Right atrium auricular region (tissue), 2 donors: ENCODE measurements around the gene C10orf120. TPM values are rescaled to one million over a fixed set of nuclear protein-coding genes. Genes with fewer than 3 reads are reported as not detected.

Experiments used
- DNase-seq: peaks from one replicate; pipeline ENCODE4 v3.0.0-alpha.2; 2019; ENCODE audit warnings: low spot score
- H3K27ac ChIP-seq, 2 donors: fragments of 200-600 bp; sonication (generic); 1 replicate in 1 of 2; 2 replicates in 1 of 2; pipeline ENCODE4 v1.5.1; 2016 to 2019
- H3K27me3 ChIP-seq, 2 donors: fragments of 200-600 bp; sonication (generic); one replicate each; pipeline versions ENCODE4 v1.5.1 to v1.6.0; 2017 to 2019
- H3K36me3 ChIP-seq: fragments of 200-600 bp; sonication (generic); one replicate; pipeline ENCODE4 v1.5.1; 2016
- H3K4me1 ChIP-seq, 2 donors: fragments of 200-600 bp; sonication (generic); one replicate each; pipeline versions ENCODE4 v1.5.1 to v1.6.0; 2017 to 2019
- H3K4me3 ChIP-seq, 2 donors: fragments of 200-600 bp; sonication (generic); 1 replicate in 1 of 2; 2 replicates in 1 of 2; pipeline ENCODE4 v1.5.1; 2017 to 2019; ENCODE audit warnings: mild to moderate bottlenecking in 1 of 2, moderate library complexity in 1 of 2
- H3K9me3 ChIP-seq, 2 donors: fragments of 200-600 bp; sonication (generic); one replicate each; pipeline ENCODE4 v1.5.1; 2019
- CTCF ChIP-seq, 2 donors: fragments of 200-600 bp; sonication (generic); IDR thresholded peaks; one replicate each; pipeline ENCODE4 v1.5.1; 2019; ENCODE audit warnings: antibody characterized with exemption in 2 of 2
- total RNA-seq, 2 donors: library from RNA; depleted of rRNA; stranded (reverse); fragments of >200 nt; gene quantifications; one replicate each; pipeline ENCODE4 v1.1.0, GENCODE V29; 2016

The C10orf120 gene
- total RNA-seq, 2 donors from 2014 or later = not detected

GRCh38 chr10:122725006-122725405, 25.4 kb upstream of the C10orf120 start:
- H3K27me3 ChIP-seq = no peaks in the 10 kb centered on the region
- H3K36me3 ChIP-seq = no peaks in the 10 kb centered on the region
- H3K27ac ChIP-seq = no peak overlapping the region
- no peaks in the 10 kb centered on the region for H3K4me1 ChIP-seq
- H3K4me3 ChIP-seq = no peak overlapping the region
- DNase-seq = no peak
- H3K9me3 ChIP-seq = no peaks in the 10 kb centered on the region
- no peak for TF ChIP-seq CTCF (IDR thresholded peaks at IDR 0.05)

- no peak for TF ChIP-seq CTCF (IDR thresholded peaks at IDR 0.05)
- H3K9me3 ChIP-seq = no peaks in the 10 kb centered on the region
- no peaks in the 10 kb centered on the region for H3K36me3 ChIP-seq
- no peak overlapping the region for H3K4me3 ChIP-seq
- no peak for DNase-seq
- H3K27ac ChIP-seq = no peak overlapping the region
- H3K27me3 ChIP-seq = no peaks in the 10 kb centered on the region
- no peaks in the 10 kb centered on the region for H3K4me1 ChIP-seq
Measured at GRCh38 chr10:122721111-122721510, 21.5 kb upstream of the C10orf120 start.

- H3K4me3 ChIP-seq = no peak overlapping the region
Measured at GRCh38 chr10:122716025-122716424, 16.4 kb upstream of the C10orf120 start.

GRCh38 chr10:122715576-122715975, 15.9 kb upstream of the C10orf120 start:
- Histone ChIP-seq H3K27ac (no peak overlapping the region), H3K9me3 (no peaks in the 10 kb centered on the region), H3K4me3 (no peak overlapping the region), H3K27me3 (no peaks in the 10 kb centered on the region), H3K36me3 (no peaks in the 10 kb centered on the region), H3K4me1 (no peaks in the 10 kb centered on the region)
- TF ChIP-seq CTCF (IDR thresholded peaks at IDR 0.05) = no peak
- no peak for DNase-seq

More at GRCh38 chr10:122716025-122716424, 16.4 kb upstream of the C10orf120 start:
- DNase-seq = no peak
- no peaks in the 10 kb centered on the region for H3K9me3 ChIP-seq
- TF ChIP-seq CTCF (IDR thresholded peaks at IDR 0.05) = no peak
- H3K27ac ChIP-seq = no peak overlapping the region
- no peaks in the 10 kb centered on the region for H3K4me1 ChIP-seq
- no peaks in the 10 kb centered on the region for H3K36me3 ChIP-seq
- no peaks in the 10 kb centered on the region for H3K27me3 ChIP-seq

GRCh38 chr10:122713091-122713885, 13.6 kb upstream of the C10orf120 start:
- TF ChIP-seq CTCF (IDR thresholded peaks at IDR 0.05) = no peak
- no peaks in the 10 kb centered on the region for H3K4me1 ChIP-seq
- no peaks in the 10 kb centered on the region for H3K27me3 ChIP-seq

GRCh38 chr10:122710576-122710975, 10.9 kb upstream of the C10orf120 start:
- no peak overlapping the region for H3K4me3 ChIP-seq
- no peaks in the 10 kb centered on the region for H3K9me3 ChIP-seq
- no peak for TF ChIP-seq CTCF (IDR thresholded peaks at IDR 0.05)
- H3K27me3 ChIP-seq = no peaks in the 10 kb centered on the region
- H3K4me1 ChIP-seq = no peaks in the 10 kb centered on the region
- H3K36me3 ChIP-seq = no peaks in the 10 kb centered on the region
- no peak overlapping the region for H3K27ac ChIP-seq
- no peak for DNase-seq

More at GRCh38 chr10:122713091-122713885, 13.6 kb upstream of the C10orf120 start:
- no peak for DNase-seq
- H3K36me3 ChIP-seq = no peaks in the 10 kb centered on the region
- no peaks in the 10 kb centered on the region for H3K9me3 ChIP-seq
- H3K27ac ChIP-seq = no peak overlapping the region
- no peak overlapping the region for H3K4me3 ChIP-seq
